Raji (cell line): ENCODE data around the gene HEMK1.

Experiments used
- POLR2A ChIP-seq: IDR thresholded peaks from 2 replicates; pipeline ENCODE4 v1.6.1; 2011; ENCODE audit warnings: low read depth, low read length, control low read depth; ENCODE audit not compliant: insufficient read depth

HEMK1 gene

DNA sequence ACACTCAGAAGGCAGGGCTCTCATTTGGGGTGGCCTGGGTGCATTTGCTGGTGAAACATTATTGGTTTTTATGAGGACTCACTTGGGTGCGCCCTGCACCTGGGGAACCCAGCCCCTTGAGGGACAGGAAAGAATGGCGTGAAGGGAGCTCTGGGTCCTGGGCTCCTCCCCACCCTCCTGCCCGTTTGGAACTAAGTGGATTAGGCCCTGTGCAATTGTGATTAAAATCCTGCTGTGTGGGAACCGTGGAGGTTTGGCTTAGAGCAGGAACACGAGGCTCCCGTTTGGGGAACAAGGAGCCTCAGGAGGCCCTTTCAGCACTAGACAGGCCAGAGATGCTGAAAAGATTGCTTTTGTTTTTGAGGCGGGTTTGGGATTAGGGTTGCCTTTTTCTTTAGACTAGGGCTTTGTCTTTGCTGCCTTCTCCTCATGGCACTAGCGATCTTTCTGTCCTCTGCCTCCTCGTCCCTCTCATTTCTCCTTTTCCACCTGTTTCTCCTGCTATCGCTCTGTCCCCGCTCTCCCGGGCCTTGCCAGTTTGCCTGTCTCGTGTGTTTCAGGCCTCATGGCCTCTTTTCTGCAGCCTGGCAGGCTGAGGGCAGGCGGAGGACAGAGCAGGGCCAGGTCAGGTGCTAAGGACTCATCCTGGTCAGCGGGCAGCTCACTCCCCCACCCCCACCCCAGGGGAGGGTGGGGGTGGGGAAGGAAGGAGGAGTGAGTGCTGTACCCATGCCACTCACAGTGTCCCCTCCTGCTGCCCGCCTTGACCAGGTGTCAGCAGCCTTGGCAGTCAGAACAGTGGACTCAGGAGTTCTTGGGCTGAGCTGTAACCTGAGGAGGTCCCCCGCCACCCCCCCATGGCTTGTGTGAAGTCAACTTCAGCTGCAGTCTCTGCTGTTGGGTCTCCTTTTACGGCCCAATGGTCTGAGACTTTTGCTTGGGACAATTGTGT lies 56.2 kb downstream of the HEMK1 start:
- no peak for TF ChIP-seq POLR2A

DNA sequence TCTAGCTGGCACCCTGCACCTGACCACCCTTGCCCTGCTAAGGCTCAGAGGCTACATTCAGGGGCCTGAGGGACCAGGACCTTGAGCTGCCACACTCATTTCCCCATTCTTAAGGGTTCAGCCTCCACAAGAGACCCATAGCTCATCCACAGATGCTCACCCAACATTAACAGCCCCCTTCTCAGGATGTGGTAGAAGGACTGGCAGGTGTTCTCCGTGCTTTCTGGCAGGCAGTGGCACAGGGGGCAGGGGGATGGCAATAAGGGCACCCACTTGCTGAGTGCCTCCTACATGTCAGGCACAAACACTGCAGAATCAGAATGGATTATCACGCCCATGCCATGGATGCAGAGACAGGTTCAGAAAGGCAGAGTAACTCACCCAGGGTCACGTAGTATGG lies 57.1 kb downstream of the HEMK1 start:
- TF ChIP-seq POLR2A: no peak

DNA sequence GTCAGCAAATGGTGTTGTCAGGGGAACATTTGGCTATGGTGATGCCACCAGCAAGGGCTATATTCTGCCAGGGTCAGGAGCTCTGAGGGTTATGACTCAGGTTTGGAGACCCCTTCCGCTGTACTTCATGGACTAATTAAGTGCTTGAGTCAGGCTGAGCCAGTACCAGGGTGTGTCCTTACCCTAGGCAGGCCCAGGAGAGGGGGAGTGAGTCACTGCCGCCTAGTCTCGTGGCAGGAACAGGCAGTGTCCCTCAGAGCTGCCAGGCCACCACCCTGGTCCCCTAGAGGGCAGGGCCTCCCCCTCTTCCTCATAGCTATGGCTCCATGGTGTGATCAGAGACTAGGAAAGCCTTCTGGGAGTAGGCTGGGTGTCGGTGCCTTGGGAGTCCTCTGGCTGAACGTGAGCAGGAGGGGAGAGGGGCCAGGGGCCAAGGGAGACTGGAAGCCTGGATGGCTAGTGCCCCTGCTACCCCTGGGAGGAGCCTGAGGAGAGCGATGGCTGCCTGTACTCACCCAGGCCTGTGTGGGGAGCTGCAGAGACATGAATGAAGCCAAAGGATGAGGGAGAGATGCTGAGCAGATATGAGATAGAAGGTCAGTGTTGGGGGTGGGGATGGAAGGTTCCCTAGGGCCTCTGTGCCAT lies 58.2 kb downstream of the HEMK1 start:
- no peak for TF ChIP-seq POLR2A

DNA sequence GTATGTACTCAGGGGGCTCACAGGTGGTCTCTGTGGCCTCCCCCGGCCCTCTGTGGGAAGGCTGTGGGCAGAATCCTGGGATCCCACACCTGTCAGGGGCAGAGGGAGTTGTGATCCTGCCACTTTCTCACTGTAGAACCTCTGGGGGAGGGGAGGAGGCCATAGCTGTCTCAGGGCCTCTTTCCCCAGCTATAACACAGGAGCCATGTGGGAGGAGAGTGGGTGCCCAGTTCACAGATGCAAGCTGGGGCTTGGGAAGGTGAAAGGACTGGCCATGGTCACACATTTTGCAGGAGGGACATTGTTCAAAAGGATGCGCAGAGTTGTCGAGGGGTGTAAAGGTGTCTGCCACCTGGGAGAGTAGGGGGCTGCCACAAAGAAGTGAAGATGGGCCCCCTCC lies 59.3 kb downstream of the HEMK1 start:
- TF ChIP-seq POLR2A: no peak

DNA sequence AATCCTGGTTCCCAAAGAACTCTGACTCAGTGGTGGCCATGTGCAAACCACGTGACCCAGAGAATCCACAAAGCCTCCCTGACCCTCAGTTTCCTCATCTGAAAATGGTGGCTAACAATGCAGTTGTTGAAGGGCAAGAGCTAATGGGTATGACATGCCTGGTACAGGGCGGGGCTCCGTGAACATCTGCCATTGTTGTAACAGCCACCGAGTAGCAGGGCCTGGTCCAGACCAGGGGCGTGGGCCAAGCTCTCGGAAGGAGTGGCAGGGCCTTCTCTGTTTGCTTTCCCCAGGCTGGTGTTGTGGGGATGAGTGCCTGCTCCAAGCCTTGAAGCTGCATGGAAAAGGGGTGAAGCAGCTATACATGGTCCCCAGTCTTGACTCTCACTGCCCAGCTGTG lies 61.1 kb downstream of the HEMK1 start:
- no peak for TF ChIP-seq POLR2A

DNA sequence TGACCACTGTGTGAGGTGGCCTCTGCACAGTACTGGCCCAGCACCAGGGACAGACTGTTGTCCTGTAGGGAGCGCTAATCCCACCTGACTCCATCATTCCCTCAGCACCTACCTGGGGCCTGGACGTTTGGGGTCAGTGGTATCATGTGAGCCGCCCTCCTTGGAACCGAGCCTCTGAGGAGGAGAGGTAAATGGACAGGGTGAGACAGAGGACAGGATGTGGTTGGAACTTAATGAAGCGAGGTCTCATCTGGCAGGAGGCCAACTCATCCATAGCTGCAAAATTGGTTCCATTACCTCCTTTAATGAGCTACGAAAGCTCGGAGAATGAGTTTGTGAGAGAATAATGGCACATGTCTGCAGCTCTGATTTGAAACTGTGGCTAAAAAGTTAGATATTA lies 61.6 kb downstream of the HEMK1 start:
- no peak for TF ChIP-seq POLR2A

DNA sequence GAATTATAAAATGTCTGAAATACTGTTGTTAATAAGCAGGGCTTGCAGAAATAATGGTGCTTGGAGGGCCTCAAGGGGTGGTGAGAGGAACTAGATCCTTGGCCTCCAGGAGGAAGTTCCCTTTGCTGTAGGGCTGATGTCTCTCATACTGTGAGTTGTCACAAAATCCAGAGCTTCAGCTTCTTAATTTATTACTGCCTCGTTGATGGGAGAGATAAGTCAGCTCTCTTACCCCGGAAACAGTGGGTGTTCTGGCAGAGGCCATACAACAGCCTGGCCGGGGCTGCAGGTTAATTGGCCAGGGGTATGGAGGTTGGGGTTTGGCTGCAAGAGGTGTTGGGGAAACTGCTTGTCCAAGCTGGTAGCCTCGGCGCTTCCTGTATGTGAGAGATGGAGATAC lies 63.1 kb downstream of the HEMK1 start:
- TF ChIP-seq POLR2A: no peak

DNA sequence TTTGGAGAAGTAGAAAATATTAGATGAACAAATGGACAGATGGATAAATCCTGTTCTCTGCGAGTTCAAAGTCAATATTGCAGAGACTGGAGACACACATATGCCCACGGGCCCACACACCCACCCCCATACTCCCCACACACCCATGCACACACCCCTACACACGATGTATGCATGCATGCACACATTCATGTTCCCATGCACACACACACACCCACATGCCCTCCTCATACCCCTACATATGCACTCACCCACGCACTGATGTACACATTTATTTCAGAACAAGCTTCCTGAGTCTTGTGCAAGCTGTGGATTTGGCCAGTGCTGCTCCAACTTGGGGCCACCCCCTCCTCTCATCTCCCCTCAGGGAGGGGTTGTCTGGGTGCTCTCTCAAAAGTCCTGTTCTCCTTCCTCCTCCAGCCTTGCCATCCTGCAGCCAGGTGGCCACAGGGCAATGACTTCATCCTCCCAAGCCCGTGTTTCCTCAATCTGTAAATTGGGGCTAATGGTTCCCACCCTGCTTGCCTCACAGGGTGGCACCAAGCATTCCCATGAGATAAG lies 64.0 kb downstream of the HEMK1 start:
- TF ChIP-seq POLR2A: no peak

DNA sequence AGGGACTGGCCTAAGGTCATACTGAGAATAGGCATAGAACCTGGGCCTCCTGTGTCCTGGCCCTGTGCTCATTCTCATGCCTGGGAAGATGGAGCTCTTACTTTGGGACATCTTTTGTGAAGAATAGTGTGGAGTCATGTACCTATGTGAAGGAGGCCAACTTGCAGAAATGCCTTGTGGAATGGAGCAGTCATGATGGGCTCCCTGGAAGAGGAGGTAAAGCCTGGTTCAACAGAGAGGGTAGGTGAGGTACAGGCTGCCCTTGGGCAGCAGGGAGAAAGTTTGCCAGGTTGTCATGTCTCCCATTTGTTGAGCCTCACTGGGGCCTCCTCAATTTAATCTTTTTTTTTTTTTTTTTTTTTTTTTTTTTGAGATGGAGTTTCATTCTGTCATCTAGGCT lies 65.7 kb downstream of the HEMK1 start:
- TF ChIP-seq POLR2A: no peak

DNA sequence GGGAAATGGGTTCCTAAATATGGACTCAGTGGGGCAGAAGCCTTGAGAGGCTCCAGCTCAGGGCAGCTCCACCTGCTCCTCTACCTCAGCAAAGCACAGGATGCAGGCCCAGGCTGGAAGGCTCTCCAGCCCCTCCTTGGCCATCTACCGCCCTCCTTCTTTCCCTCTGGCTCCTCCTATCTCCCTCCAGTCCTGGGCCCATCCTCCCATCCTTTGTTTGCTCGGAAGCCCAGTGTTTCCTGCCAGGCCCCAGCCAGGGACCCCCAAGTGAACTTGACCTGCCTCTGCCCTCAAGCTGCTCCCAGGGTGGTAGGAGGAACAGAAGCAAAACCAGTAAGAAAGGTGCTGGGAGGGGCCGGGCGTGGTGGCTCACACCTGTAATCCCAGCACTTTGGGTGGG lies 67.7 kb downstream of the HEMK1 start:
- TF ChIP-seq POLR2A: no peak

DNA sequence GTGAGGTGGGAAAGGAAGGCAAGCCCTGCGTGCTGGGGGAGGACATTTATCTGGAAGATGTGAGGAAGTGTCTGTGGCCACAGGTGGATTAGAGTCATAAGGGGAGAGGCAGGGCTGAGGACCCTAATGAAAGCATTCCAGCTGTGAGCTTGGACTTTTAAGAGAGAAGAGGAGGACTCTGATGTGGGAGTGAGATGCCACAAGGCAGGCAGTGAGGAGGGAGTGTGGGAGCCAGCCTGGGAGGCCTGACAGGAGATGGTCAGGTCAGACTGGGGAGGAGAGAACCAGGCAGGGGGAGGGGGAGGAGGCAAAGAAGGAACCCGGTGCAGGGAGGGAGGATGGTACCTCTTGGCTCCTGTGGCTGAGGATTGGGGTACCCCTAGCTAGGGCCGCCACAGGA lies 68.6 kb downstream of the HEMK1 start:
- TF ChIP-seq POLR2A: no peak

DNA sequence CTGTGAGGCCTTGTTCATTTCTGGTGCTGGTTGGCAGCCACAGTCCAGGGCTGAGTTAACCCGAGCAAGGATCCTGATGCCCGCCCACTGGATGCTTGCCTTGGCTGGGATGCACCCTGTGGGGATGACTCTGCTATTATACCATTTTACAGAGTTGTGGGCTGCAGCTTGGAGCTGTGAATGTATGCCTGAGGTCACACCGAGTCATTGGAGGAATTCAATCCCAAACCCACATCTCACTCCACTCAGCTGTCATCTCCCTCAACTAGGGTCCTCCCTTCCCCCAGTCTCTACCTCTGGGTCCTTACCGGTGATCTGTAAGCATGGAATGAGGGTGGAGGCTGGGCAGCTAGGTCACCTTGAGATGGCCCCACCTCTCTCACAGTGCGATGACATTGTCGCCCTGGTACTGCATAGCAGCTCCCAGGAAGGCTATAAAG lies 69.8 kb downstream of the HEMK1 start:
- TF ChIP-seq POLR2A: no peak

DNA sequence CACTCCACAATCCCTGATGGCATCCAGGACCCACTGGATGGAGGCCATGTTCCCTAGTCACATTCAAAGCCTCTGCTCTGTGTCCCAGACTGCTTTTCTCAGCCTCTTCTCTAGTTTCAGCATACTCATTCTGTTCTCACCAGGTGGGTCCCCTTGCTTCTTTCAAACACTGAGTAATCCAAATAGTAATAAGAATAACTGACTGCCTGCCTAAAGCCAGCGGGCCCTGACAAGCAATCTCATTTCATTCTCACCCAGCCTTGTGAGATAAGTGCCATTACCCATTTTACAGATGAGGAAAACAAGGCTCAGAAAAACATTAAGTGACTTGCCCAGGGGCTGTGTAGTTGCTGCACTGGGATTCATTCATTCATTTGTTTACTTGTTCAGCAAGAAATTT lies 73.1 kb downstream of the HEMK1 start:
- no peak for TF ChIP-seq POLR2A

DNA sequence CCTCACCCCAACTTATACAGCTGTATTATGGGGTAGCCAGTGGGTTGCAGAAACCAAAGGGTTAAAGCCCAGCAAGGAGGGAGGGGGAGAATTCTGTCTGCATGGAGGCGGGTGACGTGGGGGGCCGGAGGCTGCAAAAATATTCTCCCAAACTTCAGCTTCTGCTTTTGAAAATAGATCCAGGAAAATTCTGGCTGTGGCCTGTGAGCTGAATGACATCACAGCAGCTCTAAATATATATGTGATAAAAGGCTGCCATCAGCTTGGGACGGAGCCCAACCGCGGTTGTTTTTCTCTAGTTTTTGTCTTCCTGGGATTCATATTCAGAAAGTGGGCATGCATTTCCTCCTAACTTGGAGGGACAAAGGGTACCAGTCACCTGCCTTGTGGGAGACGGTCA lies 75.2 kb downstream of the HEMK1 start:
- no peak for TF ChIP-seq POLR2A

DNA sequence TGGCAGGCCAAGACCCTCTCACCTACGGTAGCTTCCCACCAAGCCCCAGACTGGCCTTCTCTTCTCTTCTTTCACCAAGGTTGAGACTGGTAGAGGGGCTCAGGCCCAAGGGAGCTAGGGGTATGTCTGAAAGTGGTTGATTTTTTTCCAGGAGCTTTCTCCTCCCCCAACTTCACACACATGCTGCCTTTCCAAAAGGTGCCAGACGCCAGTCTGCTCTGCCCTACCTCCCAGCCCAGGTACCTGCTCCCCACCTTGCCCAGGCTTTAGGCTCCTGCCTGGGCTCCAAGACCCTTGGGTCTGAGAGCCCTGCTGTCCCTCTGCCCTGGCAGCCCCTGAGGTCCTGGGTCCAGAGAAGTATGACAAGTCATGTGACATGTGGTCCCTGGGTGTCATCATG lies 76.1 kb downstream of the HEMK1 start:
- TF ChIP-seq POLR2A: no peak
